Osteoblast (primary cell): ENCODE measurements around the gene CD38. TPM values are rescaled to one million over a fixed set of nuclear protein-coding genes. Genes with fewer than 3 reads are reported as not detected.

Experiments
- DNase-seq: peaks from one replicate; pipeline ENCODE4 v3.0.0; 2011; ENCODE audit warnings: low spot score, mixed read lengths; ENCODE audit not compliant: insufficient read length; ENCODE audit errors: missing footprints
- H2AFZ ChIP-seq: 2 replicates; pipeline ENCODE4 v1.6.0; 2011; ENCODE audit warnings: mild to moderate bottlenecking, low read length
- H3K27ac ChIP-seq: 2 replicates; pipeline ENCODE4 v1.5.1; 2011; ENCODE audit warnings: mild to moderate bottlenecking, low read depth, low read length, moderate library complexity
- H3K27me3 ChIP-seq: 2 replicates; pipeline ENCODE4 v1.6.0; 2012; ENCODE audit warnings: mild to moderate bottlenecking, control low read depth, inconsistent platforms, low read length, moderate library complexity; ENCODE audit not compliant: insufficient read depth
- H3K36me3 ChIP-seq: 2 replicates; pipeline ENCODE4 v1.5.1; 2011; ENCODE audit warnings: mild to moderate bottlenecking, low read length, control low read depth, moderate library complexity; ENCODE audit not compliant: insufficient read depth
- H3K4me1 ChIP-seq: 2 replicates; pipeline ENCODE4 v1.5.1; 2011; ENCODE audit warnings: mild to moderate bottlenecking, low read length, control low read depth, moderate library complexity; ENCODE audit not compliant: insufficient read depth
- H3K4me2 ChIP-seq: 2 replicates; pipeline ENCODE4 v1.6.0; 2011; ENCODE audit warnings: mild to moderate bottlenecking, low read length; ENCODE audit not compliant: insufficient read depth
- H3K4me3 ChIP-seq: fragments of 200-600 bp; sonication (generic); 3 replicates; pipeline ENCODE4 v1.5.1; 2012; ENCODE audit warnings: mild to moderate bottlenecking, low read length, inconsistent platforms; ENCODE audit not compliant: insufficient read depth
- H3K79me2 ChIP-seq: 2 replicates; pipeline ENCODE4 v1.6.0; 2012; ENCODE audit warnings: mild to moderate bottlenecking, low read length, control low read depth, inconsistent platforms; ENCODE audit not compliant: insufficient read depth
- H3K9me3 ChIP-seq: 2 replicates; pipeline ENCODE4 v1.5.1; 2011; ENCODE audit warnings: low read depth, low read length, control low read depth
- H4K20me1 ChIP-seq: 2 replicates; pipeline ENCODE4 v1.6.0; 2012; ENCODE audit warnings: mild to moderate bottlenecking, low read length, control low read depth; ENCODE audit not compliant: insufficient read depth
- CTCF ChIP-seq: IDR thresholded peaks from 2 replicates; pipeline ENCODE4 v1.5.1; 2011; ENCODE audit warnings: mild to moderate bottlenecking, low read depth, low read length, moderate library complexity; ENCODE audit errors: extremely low read depth
- total RNA-seq: library from RNA; depleted of rRNA; stranded (reverse); fragments of >200 nt; gene quantifications from 2 replicates; pipeline ENCODE4 v1.2.3, GENCODE V29; 2012

Gene CD38
- total RNA-seq, 1 donor, result under 0.01 TPM

- H3K4me2 ChIP-seq, result peak overlapping the region; percentile 7
- no peak for TF ChIP-seq CTCF
Measured at GRCh38 chr4:15893962-15894361, 115.8 kb downstream of the CD38 start.

GRCh38 chr4:15894393-15894792 is 116.3 kb downstream of the CD38 start:
- no peaks in the 10 kb centered on the region for H4K20me1 ChIP-seq
- H3K27ac ChIP-seq, result peak overlapping the region; percentile 66
- peak overlapping the region; percentile 7 for H3K4me2 ChIP-seq
- H3K9me3 ChIP-seq, result no peaks in the 10 kb centered on the region
- H3K4me1 ChIP-seq, result peaks cover 14% of the 10 kb centered on the region
- no peak overlapping the region for H3K4me3 ChIP-seq
- TF ChIP-seq CTCF, result no peak
- peaks cover 27% of the 10 kb centered on the region for H3K27me3 ChIP-seq
- no peak overlapping the region for H2AFZ ChIP-seq
- no peaks in the 10 kb centered on the region for H3K36me3 ChIP-seq
- no peaks in the 10 kb centered on the region for H3K79me2 ChIP-seq
- no peak for DNase-seq

More at GRCh38 chr4:15893962-15894361, 115.8 kb downstream of the CD38 start:
- H4K20me1 ChIP-seq, result no peaks in the 10 kb centered on the region
- H3K79me2 ChIP-seq, result no peaks in the 10 kb centered on the region
- peak overlapping the region; percentile 66 for H3K27ac ChIP-seq
- no peak overlapping the region for H2AFZ ChIP-seq
- H3K4me1 ChIP-seq, result peaks cover 14% of the 10 kb centered on the region
- H3K9me3 ChIP-seq, result no peaks in the 10 kb centered on the region
- H3K4me3 ChIP-seq, result no peak overlapping the region
- H3K27me3 ChIP-seq, result peaks cover 27% of the 10 kb centered on the region
- H3K36me3 ChIP-seq, result no peaks in the 10 kb centered on the region
- DNase-seq, result peak; percentile 55

GRCh38 chr4:15894921-15895916 is 117.1 kb downstream of the CD38 start:
- H3K27ac ChIP-seq, result no peak overlapping the region

More at GRCh38 chr4:15894921-15895916, 117.1 kb downstream of the CD38 start:
- Histone ChIP-seq H2AFZ (no peak overlapping the region), H3K4me3 (no peak overlapping the region), H3K27me3 (peaks cover 23% of the 10 kb centered on the region), H3K36me3 (no peaks in the 10 kb centered on the region), H3K4me1 (peaks cover 14% of the 10 kb centered on the region), H3K9me3 (no peaks in the 10 kb centered on the region), H4K20me1 (no peaks in the 10 kb centered on the region), H3K79me2 (no peaks in the 10 kb centered on the region), H3K4me2 (no peak overlapping the region)
- no peak for DNase-seq
- TF ChIP-seq CTCF, result no peak
